Calu3 (cell line): Measurements from ENCODE around the gene OCIAD2. TPM values are rescaled to one million over a fixed set of nuclear protein-coding genes. Genes with fewer than 3 reads are reported as not detected.

Experiments
- BruUV-seq: library from RNA; stranded (reverse); fragments of 400-500 nt; replicated peaks from 2 replicates; lab custom pipeline; 2021; lab: Mats Ljungman, UMichigan
- CTCF ChIA-PET: fragments of 300-600 bp; sonication (Branson Sonifier 250); formaldehyde crosslinking; loops from one replicate; lab custom pipeline; 2022; ENCODE audit warnings: antibody characterized with exemption; lab: Charles Lee
- DNase-seq: peaks from one replicate; pipeline ENCODE4 v3.0.0; 2022
- H3K27ac Mint-ChIP-seq: one replicate; pipeline ENCODE4 v1.8.0; 2022; ENCODE audit warnings: mixed read lengths; ENCODE audit not compliant: unreplicated experiment
- H3K27me3 Mint-ChIP-seq: one replicate; pipeline ENCODE4 v1.8.0; 2022; ENCODE audit warnings: mixed read lengths; ENCODE audit not compliant: unreplicated experiment
- H3K36me3 Mint-ChIP-seq: one replicate; pipeline ENCODE4 v1.8.0; 2022; ENCODE audit warnings: mild to moderate bottlenecking, moderate library complexity, mixed read lengths; ENCODE audit not compliant: insufficient read depth, unreplicated experiment
- H3K4me1 Mint-ChIP-seq: one replicate; pipeline ENCODE4 v1.8.0; 2022; ENCODE audit warnings: mild to moderate bottlenecking, low read depth, mixed read lengths; ENCODE audit not compliant: unreplicated experiment
- H3K4me3 Mint-ChIP-seq: one replicate; pipeline ENCODE4 v1.8.0; 2022; ENCODE audit warnings: mild to moderate bottlenecking, low read depth, moderate library complexity, mixed read lengths; ENCODE audit not compliant: unreplicated experiment
- H3K9me3 Mint-ChIP-seq: one replicate; pipeline ENCODE4 v1.8.0; 2022; ENCODE audit warnings: low read depth, mixed read lengths; ENCODE audit not compliant: unreplicated experiment
- CTCF ChIP-seq: fragments of 200-600 bp; IDR thresholded peaks from one replicate; pipeline ENCODE4 v1.8.0; 2022; ENCODE audit warnings: antibody characterized with exemption; ENCODE audit not compliant: unreplicated experiment
- intact Hi-C: fragments of 100-400 bp; cut with micrococcal nuclease; formaldehyde crosslinking; loops from one replicate; pipeline ENCODE4 v1.10.0; 2022; ENCODE audit not compliant: unreplicated experiment
- total RNA-seq: library from RNA; stranded (reverse); gene quantifications from 2 replicates; pipeline ENCODE4 v1.2.3, GENCODE V29; 2022

OCIAD2 gene
- total RNA-seq, 1 experiment from 2014 or later, result 182 TPM

DNA sequence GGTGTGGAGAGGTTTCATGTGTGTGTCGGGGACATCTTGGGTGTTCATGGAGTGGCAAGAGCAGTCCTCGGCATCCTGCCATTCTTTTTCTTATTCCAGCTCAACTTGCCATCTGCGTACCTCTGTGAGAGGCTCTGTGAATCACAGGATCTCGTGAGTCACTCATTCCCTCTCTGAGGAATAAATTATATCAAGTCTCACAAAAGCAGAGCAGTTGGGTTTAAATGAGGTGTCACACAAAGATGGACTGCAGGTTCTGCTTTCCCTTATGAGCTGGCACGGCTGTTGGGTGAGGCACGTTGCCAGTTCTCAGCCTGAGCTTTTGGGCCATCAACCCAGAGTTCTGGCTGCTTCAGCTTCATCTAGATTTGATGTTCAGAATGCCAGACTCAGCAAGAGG is 6.8 kb upstream of the OCIAD2 start:
- intact Hi-C loops, result no loop called here
- no peaks in the 10 kb centered on the region for H3K9me3 Mint-ChIP-seq
- H3K4me3 Mint-ChIP-seq, result no peak overlapping the region
- CTCF ChIA-PET, result no interaction called here
- H3K27me3 Mint-ChIP-seq, result no peaks in the 10 kb centered on the region
- no peak for DNase-seq
- BruUV-seq, result no TSS peak
- no peak overlapping the region for H3K27ac Mint-ChIP-seq
- peaks cover 19% of the 10 kb centered on the region for H3K4me1 Mint-ChIP-seq
- no peak for TF ChIP-seq CTCF
- no peaks in the 10 kb centered on the region for H3K36me3 Mint-ChIP-seq

DNA sequence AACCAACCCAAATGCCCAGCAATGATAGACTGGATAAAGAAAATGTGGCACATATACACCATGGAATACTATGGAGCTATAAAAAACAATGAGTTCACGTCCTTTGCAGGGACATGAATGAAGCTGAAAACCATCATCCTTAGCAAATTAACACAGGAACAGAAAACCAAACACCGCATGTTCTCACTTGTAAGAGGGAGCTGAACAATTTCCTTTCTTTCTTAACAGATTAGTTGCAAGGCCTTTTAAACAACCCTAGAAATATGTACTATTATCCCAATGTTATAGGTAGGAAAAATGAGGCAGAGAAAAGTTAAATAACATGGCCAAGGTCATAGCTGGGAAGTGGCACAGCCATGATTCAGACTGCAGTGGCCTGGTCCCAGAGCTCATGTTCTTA is 5.8 kb upstream of the OCIAD2 start:
- no peaks in the 10 kb centered on the region for H3K36me3 Mint-ChIP-seq
- no peak for TF ChIP-seq CTCF
- BruUV-seq, result no TSS peak
- H3K27ac Mint-ChIP-seq, result no peak overlapping the region
- H3K9me3 Mint-ChIP-seq, result no peaks in the 10 kb centered on the region
- H3K4me3 Mint-ChIP-seq, result no peak overlapping the region
- intact Hi-C loops, result no loop called here
- CTCF ChIA-PET, result no interaction called here
- H3K4me1 Mint-ChIP-seq, result peaks cover 22% of the 10 kb centered on the region
- no peaks in the 10 kb centered on the region for H3K27me3 Mint-ChIP-seq
- no peak for DNase-seq

DNA sequence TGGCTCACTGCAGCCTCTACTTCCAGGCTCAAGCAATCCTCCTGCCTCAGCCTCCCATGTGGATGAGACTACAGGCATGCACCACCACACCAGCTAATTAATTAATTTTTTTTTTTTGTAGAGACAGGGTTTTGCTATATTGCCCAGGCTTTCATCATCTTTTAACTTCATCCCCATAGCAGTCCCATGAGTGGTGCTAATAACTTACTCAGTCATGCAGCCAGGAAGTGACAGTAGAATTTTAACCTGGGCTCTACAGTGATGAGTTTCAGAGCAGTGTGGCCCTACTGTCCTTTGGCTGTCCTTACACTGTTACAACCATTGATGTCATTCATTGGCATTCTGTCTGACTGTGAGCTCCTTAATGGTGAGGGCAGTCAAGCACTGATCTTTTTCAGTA is 3.9 kb upstream of the OCIAD2 start:
- BruUV-seq, result no TSS peak
- peaks cover 17% of the 10 kb centered on the region for H3K36me3 Mint-ChIP-seq
- CTCF ChIA-PET, result interaction anchor here (1.4 kb wide), 1 partner anchor 33 kb away, joined by 4 read pairs; no protein-coding TSS in a partner anchor

DNA sequence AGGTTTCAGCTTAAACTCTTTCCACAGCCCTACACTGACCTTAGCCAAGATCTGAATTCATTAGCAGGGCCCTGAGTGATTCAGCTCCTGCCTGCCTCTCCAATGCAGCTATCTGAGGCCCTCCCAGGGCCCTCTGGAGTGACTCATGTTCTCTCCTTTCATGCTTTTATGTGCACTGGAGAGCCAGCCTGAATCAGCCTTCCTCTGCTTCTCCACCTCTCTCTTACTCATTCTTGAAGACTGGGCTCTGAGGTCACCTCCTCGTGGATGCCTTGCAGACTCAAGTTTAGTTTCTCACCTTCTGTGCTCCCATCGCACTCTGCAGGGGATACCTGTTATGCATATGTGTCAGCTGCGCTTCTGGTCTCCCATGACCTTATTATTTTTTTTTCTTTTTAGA is 3.1 kb upstream of the OCIAD2 start:
- Mint-ChIP-seq H3K4me3 (no peak overlapping the region), H3K9me3 (no peaks in the 10 kb centered on the region), H3K27me3 (no peaks in the 10 kb centered on the region), H3K36me3 (peaks cover 25% of the 10 kb centered on the region), H3K4me1 (peaks cover 31% of the 10 kb centered on the region), H3K27ac (peak overlapping the region; percentile 53)
- DNase-seq, result peak; percentile 71
- no TSS peak for BruUV-seq
- intact Hi-C loops, result loop anchor here (5.0 to 10.0 kb wide), 4 partner anchors 33 to 215 kb away; no protein-coding TSS in a partner anchor
- no peak for TF ChIP-seq CTCF
- CTCF ChIA-PET, result interaction anchor here (1.0 to 1.4 kb wide), 2 partner anchors 34 to 35 kb away, joined by 4 to 8 read pairs; no protein-coding TSS in a partner anchor

More for the DNA sequence above, 3.9 kb upstream of the OCIAD2 start:
- intact Hi-C loops, result no loop called here
- Mint-ChIP-seq H3K4me3 (no peak overlapping the region), H3K27me3 (no peaks in the 10 kb centered on the region), H3K27ac (peak overlapping the region; percentile 53), H3K9me3 (no peaks in the 10 kb centered on the region), H3K4me1 (peaks cover 22% of the 10 kb centered on the region)
- DNase-seq, result no peak
- TF ChIP-seq CTCF, result no peak
